GM12878 (cell line): ENCODE results near the gene GRK5. TPM values are rescaled to one million over a fixed set of nuclear protein-coding genes. Genes with fewer than 3 reads are reported as not detected.

Source experiments
- ATAC-seq: fragments of 200-7000 bp; cut with Tn5 transposase; 3 replicates; pipeline ENCODE4 v1.9.1; 2020; ENCODE audit warnings: mild to moderate bottlenecking, moderate library complexity
- BruUV-seq: library from RNA; stranded (reverse); fragments of 400-500 nt; replicated peaks from 2 replicates; lab custom pipeline; 2021; lab: Mats Ljungman, UMichigan
- CTCF ChIA-PET: fragments of 300-600 bp; sonication (Branson Sonifier 250); formaldehyde crosslinking; extraction: SDS; loops from one replicate; lab custom pipeline; 2021; ENCODE audit warnings: inconsistent platforms; lab: Yijun Ruan, JAX
- POLR2A ChIA-PET: fragments of 350-600 bp; formaldehyde crosslinking; extraction: SDS; loops from one replicate; lab custom pipeline; 2021; ENCODE audit warnings: inconsistent platforms; lab: Charles Lee
- RAD21 ChIA-PET: fragments of 300-600 bp; sonication (Branson Sonifier 250); formaldehyde crosslinking; loops from one replicate; lab custom pipeline; 2023; ENCODE audit warnings: antibody characterized with exemption; ENCODE audit not compliant: unreplicated experiment; lab: Charles Lee
- SMC1A ChIA-PET: fragments of 300-600 bp; sonication (Branson Sonifier 250); formaldehyde crosslinking; loops from one replicate; lab custom pipeline; 2023; ENCODE audit not compliant: unreplicated experiment, uncharacterized antibody; lab: Charles Lee
- DNase-seq: peaks from one replicate; pipeline ENCODE4 v3.0.0-alpha.2; 2011; ENCODE audit warnings: low read depth, low spot score
- FAIRE-seq: peaks from 3 replicates; lab custom pipeline; 2011; peaks lifted over from hg19 to GRCh38; lab: Jason Lieb, UNC
- H2AFZ ChIP-seq: 2 replicates; pipeline ENCODE4 v1.6.0; 2011; ENCODE audit warnings: low read depth, low read length, control low read depth; ENCODE audit not compliant: control insufficient read depth
- H3K27ac ChIP-seq: 2 replicates; pipeline ENCODE4 v1.5.1; 2011; ENCODE audit warnings: control low read depth; ENCODE audit not compliant: control insufficient read depth, insufficient read depth
- H3K27me3 ChIP-seq, 2 experiments: replicated peaks in 1 of 2; 2 replicates each; pipeline versions ENCODE4 v1.6.0 to v1.6.1; 2011; ENCODE audit warnings: low read length in 1 of 2; ENCODE audit not compliant: control insufficient read depth in 2 of 2, insufficient read depth in 2 of 2
- H3K36me3 ChIP-seq, 2 experiments: 2 replicates each; pipeline ENCODE4 v1.5.1; 2011; ENCODE audit warnings: low read length in 1 of 2; ENCODE audit not compliant: control insufficient read depth in 2 of 2, insufficient read depth in 2 of 2
- H3K4me1 ChIP-seq: 2 replicates; pipeline ENCODE4 v1.6.1; 2011; ENCODE audit warnings: mild to moderate bottlenecking, low read length, moderate library complexity, mixed read lengths; ENCODE audit not compliant: control insufficient read depth, insufficient read depth
- H3K4me2 ChIP-seq: 2 replicates; pipeline ENCODE4 v1.6.0; 2011; ENCODE audit warnings: control low read depth; ENCODE audit not compliant: control insufficient read depth, insufficient read depth
- H3K4me3 ChIP-seq: fragments of 200-600 bp; sonication (generic); 2 replicates; pipeline ENCODE4 v1.5.1; 2016
- H3K79me2 ChIP-seq: 2 replicates; pipeline ENCODE4 v1.6.0; 2011; ENCODE audit warnings: low read length; ENCODE audit not compliant: control insufficient read depth, insufficient read depth
- H3K9ac ChIP-seq: 2 replicates; pipeline ENCODE4 v1.8.0; 2011; ENCODE audit warnings: low read length, control low read depth, mixed read lengths; ENCODE audit not compliant: control insufficient read depth, insufficient read depth
- H3K9me3 ChIP-seq: replicated peaks from 3 replicates; pipeline ENCODE4 v1.5.1; 2011; ENCODE audit warnings: mild to moderate bottlenecking, low read length; ENCODE audit not compliant: control insufficient read depth, insufficient read depth
- H4K20me1 ChIP-seq: 2 replicates; pipeline ENCODE4 v1.6.0; 2011; ENCODE audit not compliant: control insufficient read depth, insufficient read depth
- ASH2L ChIP-seq: fragments of 300-600, 200-600 bp; sonication (generic); IDR thresholded peaks from 2 replicates; pipeline ENCODE4 v1.6.1; 2017; ENCODE audit warnings: low read depth, mild to moderate bottlenecking, borderline replicate concordance
- CBX5 ChIP-seq: sonication (generic); IDR thresholded peaks from 2 replicates; pipeline ENCODE4 v1.6.1; 2016; ENCODE audit warnings: low read depth, moderate library complexity, mild to moderate bottlenecking, inconsistent platforms
- CEBPB ChIP-seq, 2 experiments: fragments of 150-350 bp in 1 of 2; IDR thresholded peaks; 2 replicates each; pipeline ENCODE4 v1.6.1; 2012 to 2014; ENCODE audit warnings: low read depth in 2 of 2, low read length in 2 of 2, borderline replicate concordance in 1 of 2, inconsistent platforms in 1 of 2
- CHD1 ChIP-seq: IDR thresholded peaks from 2 replicates; pipeline ENCODE4 v1.6.1; 2012; ENCODE audit warnings: low read depth, low read length, improper control_type of control experiment
- CREB1 ChIP-seq: IDR thresholded peaks from 2 replicates; pipeline ENCODE4 v1.6.1; 2012; ENCODE audit warnings: low read depth, mild to moderate bottlenecking, inconsistent platforms
- EED ChIP-seq: sonication (generic); IDR thresholded peaks from 2 replicates; pipeline ENCODE4 v1.6.1; 2016; ENCODE audit warnings: antibody characterized with exemption, low read depth
- HDAC2 ChIP-seq: fragments of 200-600 bp; sonication (generic); IDR thresholded peaks from 2 replicates; pipeline ENCODE4 v1.6.1; 2017
- MTA3 ChIP-seq: IDR thresholded peaks from 2 replicates; pipeline ENCODE4 v1.6.1; 2012; ENCODE audit warnings: low read length, inconsistent platforms, borderline replicate concordance
- MYB ChIP-seq: fragments of 150-350 bp; IDR thresholded peaks from 2 replicates; pipeline ENCODE4 v1.6.1; 2014; ENCODE audit warnings: mild to moderate bottlenecking, low read depth, low read length, borderline replicate concordance
- RB1 ChIP-seq: fragments of 450-650 bp; formaldehyde crosslinking; IDR thresholded peaks from 2 replicates; pipeline ENCODE4 v1.6.1; 2017; ENCODE audit warnings: mild to moderate bottlenecking, borderline replicate concordance
- RELA ChIP-seq: fragments of 450-650 bp; IDR thresholded peaks from 2 replicates; pipeline ENCODE4 v1.8.0; 2014; ENCODE audit warnings: borderline replicate concordance; ENCODE audit not compliant: partially characterized antibody
- SP1 ChIP-seq: IDR thresholded peaks from one replicate; pipeline ENCODE4 v1.6.1; 2011; ENCODE audit warnings: low read depth, low read length
- SREBF1 ChIP-seq: IDR thresholded peaks from 2 replicates; pipeline ENCODE4 v1.6.1; 2012; ENCODE audit warnings: mild to moderate bottlenecking, low read length
- SRF ChIP-seq, 2 experiments: IDR thresholded peaks; 2 replicates each; pipeline ENCODE4 v1.6.1; 2011; ENCODE audit warnings: low read depth in 2 of 2, low read length in 2 of 2, mild to moderate bottlenecking in 1 of 2, moderate library complexity in 1 of 2
- ZBED1 ChIP-seq: IDR thresholded peaks from 2 replicates; pipeline ENCODE4 v1.6.1; 2016; ENCODE audit warnings: borderline replicate concordance
- ZBTB11 ChIP-seq: fragments of 450-650 bp; formaldehyde crosslinking; IDR thresholded peaks from 2 replicates; pipeline ENCODE4 v1.5.0; 2022; ENCODE audit warnings: mild to moderate bottlenecking, missing genetic modification characterization
- ZBTB33 ChIP-seq: fragments of 450-650 bp; IDR thresholded peaks from 2 replicates; pipeline ENCODE4 v1.6.1; 2017; ENCODE audit warnings: mild to moderate bottlenecking
- ZNF207 ChIP-seq: fragments of 450-650 bp; IDR thresholded peaks from 2 replicates; pipeline ENCODE4 v1.6.1; 2014; ENCODE audit warnings: antibody characterized with exemption, mild to moderate bottlenecking, borderline replicate concordance
- WGBS: methylation state at CpG from one replicate; pipeline ENCODE4 v1.1.6; 2016; ENCODE audit warnings: low lambda C conversion rate; ENCODE audit not compliant: insufficient replicate concordance, insufficient coverage; ENCODE audit errors: missing lambda C conversion rate; 5-methylcytosine and 5-hydroxymethylcytosine counted together
- in situ Hi-C: fragments of 300-500 bp; cut with MboI; formaldehyde crosslinking; loops from 9 replicates; pipeline ENCODE4 v1.14.3; 2018; ENCODE audit warnings: mixed read lengths
- intact Hi-C: fragments of 100-400 bp; cut with micrococcal nuclease; formaldehyde crosslinking; loops from one replicate; pipeline ENCODE4 v1.14.2; 2022; ENCODE audit not compliant: unreplicated experiment
- polyA plus RNA-seq, 11 experiments: library from polyadenylated mRNA; depleted of rRNA in 4 of 11; unstranded in 6 of 11; stranded (reverse) in 5 of 11; fragments of >200 nt; fragmentation: Nextera tagmentation in 4 of 11; fragmentation: Illumina TruSeq in 1 of 11; extraction: Ambion mirVana in 4 of 11; extraction: Trizol in 1 of 11; gene quantifications; 1 replicate in 1 of 11; 2 replicates in 10 of 11; pipeline versions ENCODE4 v1.2.1 to v1.2.3, GENCODE V29; 2011 to 2016; ENCODE audit warnings: inconsistent platforms in 2 of 11, missing spikeins in 2 of 11, low read depth in 1 of 11
- total RNA-seq, 4 experiments: library from RNA; depleted of rRNA in 3 of 4; stranded (reverse); fragments of >200 nt in 3 of 4; fragmentation: Illumina TruSeq in 1 of 4; extraction: Trizol in 1 of 4; gene quantifications; 2 replicates each; pipeline versions ENCODE4 v1.2.1 to v1.2.3, GENCODE V29; 2013 to 2021

Gene GRK5
- total and polyA plus RNA-seq, 10 of the 15 experiments (the other 5 are each of a cell fraction or from before 2014, with no cell fraction given): 0.11 to 22.1 (median 10.0) TPM

GRCh38 chr10:119222966-119223386, 15.6 kb downstream of the GRK5 start (continued):
- TF ChIP-seq SREBF1 (no peak), ASH2L (no peak), RB1 (no peak), EED (no peak), SRF (IDR thresholded peaks at IDR 0.05; ENCODE audit: low read depth in 2 of 2, low read length in 2 of 2) (no peak), MYB (no peak), HDAC2 (no peak), ZBED1 (no peak), RELA (no peak)

- H3K9me3 ChIP-seq: peaks cover 1% of the 10 kb centered on the region; the same call in 1 of the 3 replicates
- no peak overlapping the region for H3K4me2 ChIP-seq
- FAIRE-seq (no peak), DNase-seq (no peak)
- no peaks in the 10 kb centered on the region for H4K20me1 ChIP-seq
- H3K9ac ChIP-seq: no peak overlapping the region
- H3K79me2 ChIP-seq: peaks cover 3% of the 10 kb centered on the region
- H3K4me1 ChIP-seq: 0 out of 2 replicates have a peak, but pooled peaks cover 2% of the 10 kb centered on the region
- TF ChIP-seq RELA: no peak
- TF ChIP-seq CEBPB (IDR thresholded peaks at IDR 0.05; ENCODE audit: borderline replicate concordance in 1 of 2, low read depth in 2 of 2, low read length in 2 of 2): no peak
- TF ChIP-seq CREB1: no peak
- no peak for TF ChIP-seq RB1
- no peak for TF ChIP-seq CHD1
- TF ChIP-seq CBX5: no peak
- TF ChIP-seq SREBF1: no peak
- TF ChIP-seq SP1: no peak
- no peak for TF ChIP-seq MTA3
- no peak for TF ChIP-seq ZBTB33
- TF ChIP-seq ZNF207: no peak
- no peak for TF ChIP-seq ZBTB11 (CRISPR knock-in tag)
- TF ChIP-seq, all 136 proteins: peak for 0
- no peak overlapping the region for H2AFZ ChIP-seq
- POLR2A ChIA-PET: no interaction called here
- BruUV-seq: no TSS peak
- intact Hi-C loops: no loop called here
- no peak for ATAC-seq
- SMC1A ChIA-PET: interaction anchor here (1.0 kb wide), 1 partner anchor 12 kb away, joined by 3 read pairs; no protein-coding TSS in a partner anchor
- no peaks in the 10 kb centered on the region for H3K36me3 ChIP-seq
- H3K27me3 ChIP-seq: no peaks in the 10 kb centered on the region
- in situ Hi-C loops: no loop called here
- RAD21 ChIA-PET: no interaction called here
- no peak overlapping the region for H3K27ac ChIP-seq
- WGBS: 96% methylated on average over 4 of the region's 4 CpGs
- H3K4me3 ChIP-seq: no peak overlapping the region
- CTCF ChIA-PET: no interaction called here
These were observed 17.8 kb downstream of the GRK5 start for GRCh38 chr10:119225083-119225658.
